ENCODE data around the gene FRS2. TPM values are rescaled to one million over a fixed set of nuclear protein-coding genes. Genes with fewer than 3 reads are reported as not detected.

The FRS2 gene
- total RNA-seq, 1 experiment from 2014 or later = 35.0 TPM

DNA sequence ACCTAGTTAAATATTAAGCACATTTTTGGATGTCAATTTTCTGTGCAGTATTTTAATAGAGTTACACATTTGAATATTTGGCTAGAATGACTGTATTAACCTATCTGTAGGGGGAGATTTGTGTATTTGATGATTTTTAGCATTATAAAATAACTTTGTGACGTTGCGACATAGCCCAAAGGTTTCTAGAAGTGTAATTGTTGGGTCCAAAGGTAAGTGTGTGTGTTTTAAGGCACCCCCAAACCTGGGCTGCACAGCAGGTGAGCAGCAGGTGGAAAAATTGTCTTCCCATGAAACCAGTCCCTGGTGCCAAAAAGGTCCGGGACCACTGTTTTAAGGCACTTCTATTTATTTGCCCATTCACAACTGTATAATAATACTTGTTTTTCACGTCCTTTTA is 118.3 kb downstream of the FRS2 start:
- no TSS peak for BruUV-seq (replicated peaks)
- Histone ChIP-seq H3K4me3 (ENCODE audit: low read length) (no peak overlapping the region), H2AFZ (ENCODE audit: low read length) (no peak overlapping the region), H4K20me1 (ENCODE audit: low read length) (peaks cover 34% of the 10 kb centered on the region), H3K27ac (ENCODE audit: low read length) (no peak overlapping the region), H3K9ac (ENCODE audit: low read length) (no peak overlapping the region), H3K79me2 (ENCODE audit: low read length) (peaks cover 68% of the 10 kb centered on the region), H3K27me3 (ENCODE audit: low read length) (no peaks in the 10 kb centered on the region), H3K9me2 (replicated peaks; ENCODE audit: low read length) (no peaks in the 10 kb centered on the region), H3K4me1 (ENCODE audit: insufficient read depth, low read length) (peaks cover 3% of the 10 kb centered on the region), H3K9me3 (ENCODE audit: low read length) (no peaks in the 10 kb centered on the region), H3K36me3 (ENCODE audit: low read depth, low read length) (peaks cover 70% of the 10 kb centered on the region), H3K4me2 (ENCODE audit: low read length) (no peak overlapping the region), H3F3A (ENCODE audit: low read length, unreplicated experiment) (no peaks in the 10 kb centered on the region)
- no peak for DNase-seq
- no peak for ATAC-seq
- ChIA-PET POLR2A (ENCODE audit: unreplicated experiment) (no interaction called here), CTCF (no interaction called here)
- TF ChIP-seq EZH2phosphoT487 (IDR thresholded peaks at IDR 0.05; ENCODE audit: borderline replicate concordance, low read length) (no peak), EZH2 (IDR thresholded peaks at IDR 0.05; ENCODE audit: low read length, unreplicated experiment) (no peak)
- TF ChIP-seq, protein P1, sequence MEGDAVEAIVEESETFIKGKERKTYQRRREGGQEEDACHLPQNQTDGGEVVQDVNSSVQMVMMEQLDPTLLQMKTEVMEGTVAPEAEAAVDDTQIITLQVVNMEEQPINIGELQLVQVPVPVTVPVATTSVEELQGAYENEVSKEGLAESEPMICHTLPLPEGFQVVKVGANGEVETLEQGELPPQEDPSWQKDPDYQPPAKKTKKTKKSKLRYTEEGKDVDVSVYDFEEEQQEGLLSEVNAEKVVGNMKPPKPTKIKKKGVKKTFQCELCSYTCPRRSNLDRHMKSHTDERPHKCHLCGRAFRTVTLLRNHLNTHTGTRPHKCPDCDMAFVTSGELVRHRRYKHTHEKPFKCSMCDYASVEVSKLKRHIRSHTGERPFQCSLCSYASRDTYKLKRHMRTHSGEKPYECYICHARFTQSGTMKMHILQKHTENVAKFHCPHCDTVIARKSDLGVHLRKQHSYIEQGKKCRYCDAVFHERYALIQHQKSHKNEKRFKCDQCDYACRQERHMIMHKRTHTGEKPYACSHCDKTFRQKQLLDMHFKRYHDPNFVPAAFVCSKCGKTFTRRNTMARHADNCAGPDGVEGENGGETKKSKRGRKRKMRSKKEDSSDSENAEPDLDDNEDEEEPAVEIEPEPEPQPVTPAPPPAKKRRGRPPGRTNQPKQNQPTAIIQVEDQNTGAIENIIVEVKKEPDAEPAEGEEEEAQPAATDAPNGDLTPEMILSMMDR (conservative IDR thresholded peaks at IDR 0.05; ENCODE audit: low read depth, low read length) = no peak
- intact Hi-C loops (cut with micrococcal nuclease) = no loop called here

DNA sequence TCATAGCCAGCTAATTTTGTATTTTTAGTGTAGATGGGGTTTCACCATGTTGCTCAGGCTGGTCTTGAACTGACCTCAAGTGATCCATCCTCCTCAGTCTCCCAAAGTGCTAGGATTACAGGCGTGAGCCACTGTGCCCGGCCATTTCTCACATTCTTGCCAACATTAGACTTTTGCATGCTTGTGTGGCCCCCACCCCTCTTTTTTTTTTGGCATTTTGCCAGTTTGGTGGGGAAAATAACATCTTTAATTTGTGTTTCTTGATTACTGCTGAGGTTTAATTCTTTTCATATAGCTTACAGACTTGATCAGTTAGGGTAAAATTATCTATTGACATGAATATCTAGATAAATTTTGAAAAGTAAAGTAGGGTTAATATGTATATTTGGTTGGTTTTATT is 118.9 kb downstream of the FRS2 start:
- Histone ChIP-seq H3K27me3 (ENCODE audit: low read length) (no peaks in the 10 kb centered on the region), H3K4me3 (ENCODE audit: low read length) (no peak overlapping the region), H3K9ac (ENCODE audit: low read length) (no peak overlapping the region), H3F3A (ENCODE audit: low read length, unreplicated experiment) (no peaks in the 10 kb centered on the region), H4K20me1 (ENCODE audit: low read length) (peaks cover 34% of the 10 kb centered on the region), H2AFZ (ENCODE audit: low read length) (no peak overlapping the region), H3K36me3 (ENCODE audit: low read depth, low read length) (peaks cover 75% of the 10 kb centered on the region), H3K4me1 (ENCODE audit: insufficient read depth, low read length) (peaks cover 3% of the 10 kb centered on the region), H3K79me2 (ENCODE audit: low read length) (peaks cover 72% of the 10 kb centered on the region), H3K9me3 (ENCODE audit: low read length) (no peaks in the 10 kb centered on the region), H3K27ac (ENCODE audit: low read length) (no peak overlapping the region), H3K4me2 (ENCODE audit: low read length) (no peak overlapping the region), H3K9me2 (replicated peaks; ENCODE audit: low read length) (no peaks in the 10 kb centered on the region)
- intact Hi-C loops (cut with micrococcal nuclease) = no loop called here
- ATAC-seq = no peak
- DNase-seq = no peak
- POLR2A ChIA-PET (ENCODE audit: unreplicated experiment) = no interaction called here
- TF ChIP-seq, protein P1 (conservative IDR thresholded peaks at IDR 0.05; ENCODE audit: low read depth, low read length) = no peak
- TF ChIP-seq EZH2phosphoT487 (IDR thresholded peaks at IDR 0.05; ENCODE audit: borderline replicate concordance, low read length) (no peak), EZH2 (IDR thresholded peaks at IDR 0.05; ENCODE audit: low read length, unreplicated experiment) (no peak)
- no TSS peak for BruUV-seq (replicated peaks)
- CTCF ChIA-PET = no interaction called here

DNA sequence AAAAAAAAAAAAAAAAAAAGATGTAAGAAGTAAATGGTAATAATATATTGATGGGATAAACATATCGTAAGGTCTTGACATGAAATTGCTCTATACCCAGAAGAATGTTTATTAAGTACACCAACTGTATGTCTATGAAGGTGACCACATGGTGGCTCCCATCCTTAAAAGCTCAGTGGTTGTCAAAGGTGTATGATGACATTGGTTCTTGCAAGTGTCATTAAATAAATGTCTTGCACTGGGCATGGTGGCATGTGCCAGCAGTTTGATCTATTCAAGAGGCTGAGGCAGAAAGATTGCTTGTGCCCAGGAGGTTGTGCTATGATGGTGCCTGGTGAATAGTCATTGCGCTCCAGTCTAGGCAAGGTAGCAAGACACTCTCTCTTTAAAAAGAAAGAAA is 125.5 kb downstream of the FRS2 start:
- TF ChIP-seq EZH2 (IDR thresholded peaks at IDR 0.05; ENCODE audit: low read length, unreplicated experiment) (no peak), EZH2phosphoT487 (IDR thresholded peaks at IDR 0.05; ENCODE audit: borderline replicate concordance, low read length) (no peak)
- TF ChIP-seq, protein P1 (conservative IDR thresholded peaks at IDR 0.05; ENCODE audit: low read depth, low read length) = 0 out of 2 replicates have a peak, but pooled peaks have one; percentile 17
- H2AFZ ChIP-seq (ENCODE audit: low read length) = no peak overlapping the region
- H4K20me1 ChIP-seq (ENCODE audit: low read length) = 0 out of 2 replicates have a peak, but pooled peaks cover 15% of the 10 kb centered on the region
- no peaks in the 10 kb centered on the region for H3K9me2 ChIP-seq (replicated peaks; ENCODE audit: low read length)
- no peak overlapping the region for H3K4me3 ChIP-seq (ENCODE audit: low read length)
- ChIA-PET CTCF (interaction anchor here (0.7 kb wide), 1 partner anchor 52 kb away, joined by 5 read pairs; no protein-coding TSS in a partner anchor), POLR2A (ENCODE audit: unreplicated experiment) (no interaction called here)
- no peak overlapping the region for H3K27ac ChIP-seq (ENCODE audit: low read length)
- no peak overlapping the region for H3K9ac ChIP-seq (ENCODE audit: low read length)
- H3K79me2 ChIP-seq (ENCODE audit: low read length) = peaks cover 19% of the 10 kb centered on the region; the same call in 1 of the 2 replicates
- intact Hi-C loops (cut with micrococcal nuclease) = no loop called here
- H3K9me3 ChIP-seq (ENCODE audit: low read length) = no peaks in the 10 kb centered on the region
- no TSS peak for BruUV-seq (replicated peaks)
- H3K27me3 ChIP-seq (ENCODE audit: low read length) = no peaks in the 10 kb centered on the region
- peaks cover 93% of the 10 kb centered on the region for H3K36me3 ChIP-seq (ENCODE audit: low read depth, low read length)
- no peaks in the 10 kb centered on the region for H3K4me1 ChIP-seq (ENCODE audit: insufficient read depth, low read length)
- H3F3A ChIP-seq (ENCODE audit: low read length, unreplicated experiment) = no peaks in the 10 kb centered on the region
- DNase-seq (no peak), ATAC-seq (peak; percentile 27; the same call in 1 of the 2 replicates)
- no peak overlapping the region for H3K4me2 ChIP-seq (ENCODE audit: low read length)

Data from PC-3 (cell line).